Activated CD4-positive, alpha-beta T cell treated with anti-CD3 and anti-CD28 coated beads, Interleukin-2, amount 10 ng/mL, durations not matched to agents 24 days and 14 days (primary cell): ENCODE measurements around the gene SKAP1. TPM values are rescaled to one million over a fixed set of nuclear protein-coding genes. Genes with fewer than 3 reads are reported as not detected.

Source experiments
- DNase-seq: peaks from one replicate; pipeline ENCODE4 v3.0.0; 2022
- H3K27ac Mint-ChIP-seq: one replicate; pipeline ENCODE4 v1.8.0; 2022; ENCODE audit warnings: mild to moderate bottlenecking, mixed read lengths
- H3K27me3 Mint-ChIP-seq: one replicate; pipeline ENCODE4 v1.8.0; 2022; ENCODE audit warnings: mixed read lengths
- H3K36me3 Mint-ChIP-seq: one replicate; pipeline ENCODE4 v1.8.0; 2022; ENCODE audit warnings: low read depth, mild to moderate bottlenecking, mixed read lengths
- H3K4me1 Mint-ChIP-seq: one replicate; pipeline ENCODE4 v1.8.0; 2021; ENCODE audit warnings: mixed read lengths
- H3K4me3 Mint-ChIP-seq: one replicate; pipeline ENCODE4 v1.8.0; 2022; ENCODE audit warnings: mild to moderate bottlenecking, moderate library complexity, mixed read lengths
- H3K9me3 Mint-ChIP-seq: one replicate; pipeline ENCODE4 v1.8.0; 2021; ENCODE audit warnings: mixed read lengths
- intact Hi-C: fragments of 100-400 bp; cut with micrococcal nuclease; formaldehyde crosslinking; loops from one replicate; pipeline ENCODE4 v1.15.1; 2023
- total RNA-seq: library from RNA; stranded (reverse); gene quantifications from 2 replicates; pipeline ENCODE4 v1.2.3, GENCODE V29; 2022

The SKAP1 gene
- total RNA-seq, 1 donor from 2014 or later, result 59.3 TPM

DNA sequence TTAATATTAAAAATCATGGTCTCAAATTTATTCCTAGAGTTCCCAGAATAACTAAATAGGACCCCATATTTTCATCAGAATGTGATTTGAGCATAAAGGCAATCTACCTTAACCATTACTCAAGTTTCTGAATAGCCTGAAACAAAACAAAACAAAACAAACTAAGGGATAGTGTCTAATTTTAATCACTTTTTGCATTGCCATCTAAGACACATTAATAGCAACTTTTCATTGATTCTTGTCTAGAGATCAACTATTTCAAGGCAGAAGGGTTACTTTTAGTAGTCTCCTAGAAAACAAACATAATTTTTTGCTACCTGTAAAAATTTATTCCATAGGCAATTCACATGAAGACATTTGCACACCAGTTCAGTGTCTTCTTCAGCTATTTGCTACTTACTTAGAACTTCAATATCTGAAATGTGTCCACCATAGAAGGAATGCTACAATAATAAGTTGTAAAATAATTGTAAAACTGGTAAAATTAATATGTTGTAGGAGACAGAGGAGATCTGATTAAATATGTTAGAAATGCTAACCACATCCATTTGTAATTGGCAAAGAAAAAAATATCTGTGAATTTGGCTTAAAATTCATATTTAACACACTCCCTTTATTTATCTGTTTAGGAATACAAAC lies 94.7 kb downstream of the SKAP1 start:
- intact Hi-C loops, result loop anchor here (10.0 kb wide), 1 partner anchor 310 kb away; no protein-coding TSS in a partner anchor
- no peak for DNase-seq
- peaks cover 15% of the 10 kb centered on the region for H3K4me1 Mint-ChIP-seq
- H3K27me3 Mint-ChIP-seq, result no peaks in the 10 kb centered on the region
- H3K27ac Mint-ChIP-seq, result no peak overlapping the region
- no peak overlapping the region for H3K4me3 Mint-ChIP-seq
- peaks cover 14% of the 10 kb centered on the region for H3K36me3 Mint-ChIP-seq
- no peaks in the 10 kb centered on the region for H3K9me3 Mint-ChIP-seq

DNA sequence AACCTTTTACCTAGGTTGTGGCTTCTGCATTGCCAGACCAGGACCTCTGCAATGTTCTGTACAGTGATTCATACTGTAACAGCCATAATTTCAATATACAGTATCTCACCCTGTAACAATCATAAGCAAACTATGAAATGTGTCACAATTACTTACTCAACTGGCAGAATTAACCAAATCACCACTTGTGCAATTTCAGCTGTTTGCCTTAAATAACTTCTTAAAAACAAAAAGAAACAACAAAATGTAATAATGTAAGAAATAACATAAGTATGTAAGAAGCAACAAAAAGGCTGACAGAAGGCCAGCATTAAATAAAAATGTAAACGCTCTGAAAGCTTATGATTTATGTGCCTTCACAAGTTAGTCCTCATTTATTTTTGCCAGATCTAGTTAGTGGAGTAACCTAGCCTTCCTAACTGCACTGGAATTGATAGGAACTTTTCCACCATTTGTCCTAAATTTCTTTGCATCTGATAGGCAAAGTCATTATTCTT lies 96.9 kb downstream of the SKAP1 start:
- Mint-ChIP-seq H3K27ac (no peak overlapping the region), H3K9me3 (no peaks in the 10 kb centered on the region), H3K27me3 (no peaks in the 10 kb centered on the region), H3K36me3 (peaks cover 15% of the 10 kb centered on the region), H3K4me1 (peaks cover 17% of the 10 kb centered on the region), H3K4me3 (no peak overlapping the region)
- intact Hi-C loops, result loop anchor here (1.0 to 10.0 kb wide), 2 partner anchors 80 to 308 kb away; no protein-coding TSS in a partner anchor
- no peak for DNase-seq

DNA sequence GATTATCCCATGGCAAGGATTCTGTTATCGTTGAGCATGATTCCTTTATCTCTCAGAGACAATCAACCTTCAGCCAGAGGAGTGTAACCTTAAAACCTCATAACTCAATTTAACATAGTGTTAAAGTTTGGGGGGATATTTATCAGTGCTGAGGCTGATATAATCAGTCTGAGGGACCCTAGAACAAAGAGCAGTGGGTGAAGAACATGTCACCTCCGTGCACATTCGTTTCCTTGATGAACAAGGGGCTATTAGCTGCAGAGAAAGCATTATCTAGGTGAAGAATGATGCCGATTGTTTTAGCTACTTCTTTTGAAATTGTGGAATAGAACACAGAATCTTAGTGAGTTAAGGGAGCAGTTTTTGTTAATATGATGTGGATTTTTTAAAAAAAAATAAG lies 99.1 kb downstream of the SKAP1 start:
- Mint-ChIP-seq H3K27me3 (no peaks in the 10 kb centered on the region), H3K4me1 (peaks cover 13% of the 10 kb centered on the region), H3K9me3 (no peaks in the 10 kb centered on the region), H3K4me3 (no peak overlapping the region), H3K27ac (no peak overlapping the region), H3K36me3 (peaks cover 13% of the 10 kb centered on the region)
- DNase-seq, result no peak
- intact Hi-C loops, result loop anchor here (10.0 kb wide), 1 partner anchor 306 kb away; no protein-coding TSS in a partner anchor

DNA sequence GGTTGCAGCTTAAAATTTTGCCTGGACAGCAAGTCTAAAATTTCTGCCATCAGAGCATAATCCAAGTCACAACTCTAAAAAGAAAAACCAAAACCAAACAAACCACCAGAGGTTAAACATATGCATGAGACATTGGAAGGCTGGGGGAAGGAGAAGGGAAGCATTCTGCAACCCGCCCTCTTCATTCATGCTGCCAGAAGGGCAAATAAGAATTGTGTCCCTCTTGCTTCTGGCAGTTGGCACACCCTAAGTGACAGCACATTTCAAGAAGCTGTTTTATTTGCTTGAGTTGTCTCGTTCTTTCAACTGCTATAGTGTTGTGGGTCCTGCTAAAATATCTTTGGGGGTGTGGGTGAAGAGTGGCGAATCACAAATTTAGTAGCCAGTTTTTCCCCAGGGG lies 99.6 kb downstream of the SKAP1 start:
- peaks cover 12% of the 10 kb centered on the region for H3K36me3 Mint-ChIP-seq

DNA sequence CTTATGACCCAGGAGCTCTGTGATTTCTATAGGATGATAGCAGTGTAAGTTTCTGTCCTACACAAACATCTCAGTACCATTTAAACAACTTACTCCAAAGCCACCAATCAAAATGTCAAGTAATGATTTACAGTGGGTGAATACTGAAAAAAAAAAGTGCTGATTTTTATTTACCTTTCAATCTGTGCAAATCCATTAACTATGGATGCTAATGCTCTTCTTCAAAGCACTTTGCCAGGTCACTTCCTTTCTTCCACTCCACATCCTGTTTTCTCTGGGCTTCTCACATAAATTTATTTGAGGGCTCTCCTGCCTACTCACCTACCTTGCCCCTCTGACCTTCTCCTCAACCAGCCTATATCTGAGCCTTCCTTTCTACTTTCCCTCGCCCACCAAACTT lies 101.6 kb downstream of the SKAP1 start:
- Mint-ChIP-seq H3K36me3 (peaks cover 12% of the 10 kb centered on the region), H3K27ac (no peak overlapping the region), H3K27me3 (no peaks in the 10 kb centered on the region), H3K9me3 (no peaks in the 10 kb centered on the region), H3K4me1 (peaks cover 7% of the 10 kb centered on the region), H3K4me3 (no peak overlapping the region)
- DNase-seq, result no peak
- intact Hi-C loops, result no loop called here

More for the DNA sequence above, 99.6 kb downstream of the SKAP1 start:
- Mint-ChIP-seq H3K9me3 (no peaks in the 10 kb centered on the region), H3K27me3 (no peaks in the 10 kb centered on the region), H3K4me3 (no peak overlapping the region), H3K4me1 (peaks cover 12% of the 10 kb centered on the region), H3K27ac (no peak overlapping the region)
- intact Hi-C loops, result loop anchor here (10.0 kb wide), 1 partner anchor 306 kb away; no protein-coding TSS in a partner anchor
- no peak for DNase-seq

DNA sequence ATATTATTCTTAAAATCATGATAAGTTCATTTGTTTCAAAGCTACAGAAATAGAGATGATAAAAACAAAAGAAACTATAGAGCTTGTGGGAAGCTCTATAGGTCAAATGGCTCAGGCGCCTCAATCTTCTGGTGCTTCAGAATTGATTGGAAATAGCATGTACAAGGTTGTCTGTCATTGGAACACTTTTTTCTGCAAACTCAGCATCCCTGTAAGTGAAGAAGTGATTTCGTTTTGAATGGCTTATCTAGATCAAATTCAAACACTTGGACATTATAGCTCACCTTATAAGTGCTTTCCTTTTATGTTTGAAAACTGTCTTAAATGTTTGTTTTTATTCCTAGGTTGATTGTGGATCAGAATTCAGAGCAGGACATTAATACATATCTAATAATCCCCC lies 103.7 kb downstream of the SKAP1 start:
- intact Hi-C loops, result no loop called here
- Mint-ChIP-seq H3K4me3 (no peak overlapping the region), H3K4me1 (peaks cover 10% of the 10 kb centered on the region), H3K36me3 (peaks cover 11% of the 10 kb centered on the region), H3K27ac (no peak overlapping the region), H3K9me3 (no peaks in the 10 kb centered on the region), H3K27me3 (no peaks in the 10 kb centered on the region)
- no peak for DNase-seq

DNA sequence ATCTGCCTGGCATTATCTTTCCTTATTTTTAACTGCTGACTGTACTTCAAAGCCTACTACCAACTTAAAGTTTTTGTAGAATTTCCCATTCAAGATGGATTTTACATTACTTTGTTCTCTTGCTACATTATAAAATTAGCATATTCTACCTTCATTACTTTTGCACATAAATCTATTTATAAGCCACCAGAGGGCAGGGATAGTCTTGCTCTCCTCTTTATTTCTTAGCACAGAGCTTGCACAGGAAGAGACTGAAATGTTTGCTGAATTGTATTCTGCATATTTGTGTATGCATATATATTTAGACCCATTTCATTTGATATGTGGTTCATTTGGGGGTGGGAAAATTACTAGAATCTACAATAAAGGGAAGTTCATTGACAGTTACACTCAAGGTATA lies 108.0 kb downstream of the SKAP1 start:
- no peak for DNase-seq
- peaks cover 9% of the 10 kb centered on the region for H3K4me1 Mint-ChIP-seq
- no peaks in the 10 kb centered on the region for H3K27me3 Mint-ChIP-seq
- intact Hi-C loops, result no loop called here
- H3K27ac Mint-ChIP-seq, result no peak overlapping the region
- H3K36me3 Mint-ChIP-seq, result peaks cover 13% of the 10 kb centered on the region
- no peak overlapping the region for H3K4me3 Mint-ChIP-seq
- H3K9me3 Mint-ChIP-seq, result no peaks in the 10 kb centered on the region

DNA sequence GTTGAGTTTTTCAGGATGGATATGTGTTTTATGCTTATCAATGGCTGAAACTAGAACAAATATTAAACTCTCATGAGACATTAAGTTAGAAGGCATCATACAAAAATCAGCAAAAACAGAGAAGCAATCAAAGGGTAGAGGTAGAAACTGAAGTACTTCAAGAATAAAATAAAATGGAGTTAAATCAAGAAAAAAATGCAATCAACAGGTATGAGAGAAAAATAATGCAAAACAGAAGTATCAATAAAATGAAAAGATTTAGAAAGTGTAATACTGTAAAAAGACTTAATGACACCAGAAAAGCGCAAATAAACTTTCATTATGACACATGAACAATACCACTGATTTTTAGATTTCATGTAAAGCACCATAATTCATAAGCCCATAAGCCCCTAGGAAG lies 112.3 kb downstream of the SKAP1 start:
- intact Hi-C loops, result no loop called here
- Mint-ChIP-seq H3K27ac (no peak overlapping the region), H3K4me1 (peaks cover 9% of the 10 kb centered on the region), H3K9me3 (no peaks in the 10 kb centered on the region), H3K36me3 (peaks cover 15% of the 10 kb centered on the region), H3K4me3 (no peak overlapping the region), H3K27me3 (no peaks in the 10 kb centered on the region)
- no peak for DNase-seq

DNA sequence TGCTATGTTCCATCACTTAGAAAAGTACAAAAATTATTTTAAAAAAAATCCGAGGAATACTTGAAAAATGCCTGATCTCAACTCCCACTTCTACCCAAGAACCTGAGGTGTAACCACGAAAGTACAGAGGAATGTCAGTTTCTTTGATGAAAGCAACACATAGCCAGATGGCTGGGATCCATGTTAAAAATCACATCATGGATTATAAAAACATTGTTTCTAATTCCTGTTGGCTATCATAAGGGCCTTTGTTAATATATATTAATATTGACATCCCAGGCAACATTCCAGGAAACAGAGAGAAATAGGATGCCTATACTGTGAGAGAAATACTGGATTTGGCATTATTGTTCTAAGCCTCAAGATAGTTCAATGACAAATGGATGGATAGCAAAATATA lies 115.3 kb downstream of the SKAP1 start:
- no peak for DNase-seq
- Mint-ChIP-seq H3K27me3 (no peaks in the 10 kb centered on the region), H3K36me3 (peaks cover 16% of the 10 kb centered on the region), H3K4me3 (no peak overlapping the region), H3K27ac (no peak overlapping the region), H3K9me3 (no peaks in the 10 kb centered on the region), H3K4me1 (peaks cover 6% of the 10 kb centered on the region)
- intact Hi-C loops, result no loop called here

DNA sequence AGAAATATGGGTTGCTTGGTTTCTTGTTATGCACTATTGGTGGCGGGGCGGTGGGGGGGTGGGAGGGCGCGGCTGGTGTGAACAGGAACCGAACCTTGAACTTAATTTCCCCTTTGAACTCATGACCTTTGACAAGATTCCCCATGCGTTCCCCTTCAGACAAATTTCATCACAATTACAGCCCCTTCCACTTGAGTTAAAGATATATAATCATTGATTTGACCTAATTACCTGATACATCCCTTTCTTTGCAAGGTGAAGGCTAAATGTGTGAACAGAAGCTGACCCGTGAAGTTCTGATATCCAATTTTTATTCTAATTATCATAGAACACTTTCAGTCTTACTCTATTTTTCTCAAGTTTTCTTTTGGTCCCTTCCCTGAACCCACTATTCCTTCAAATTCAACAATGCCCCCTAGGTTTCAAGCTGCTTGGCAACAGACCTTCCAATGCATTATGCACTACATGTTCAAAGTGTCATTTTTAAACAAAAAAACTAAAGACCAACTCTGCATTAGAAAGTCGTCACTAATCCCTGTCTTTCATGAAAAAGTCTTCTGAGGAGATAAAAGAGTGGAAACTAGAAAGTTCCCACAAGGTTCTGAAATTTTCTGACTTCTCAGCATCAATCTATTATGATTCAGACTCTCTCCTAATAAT lies 116.8 kb downstream of the SKAP1 start:
- no peak for DNase-seq
- H3K36me3 Mint-ChIP-seq, result peaks cover 8% of the 10 kb centered on the region
- no peak overlapping the region for H3K4me3 Mint-ChIP-seq
- no peaks in the 10 kb centered on the region for H3K27me3 Mint-ChIP-seq
- H3K27ac Mint-ChIP-seq, result no peak overlapping the region
- peaks cover 6% of the 10 kb centered on the region for H3K4me1 Mint-ChIP-seq
- intact Hi-C loops, result no loop called here
- no peaks in the 10 kb centered on the region for H3K9me3 Mint-ChIP-seq

DNA sequence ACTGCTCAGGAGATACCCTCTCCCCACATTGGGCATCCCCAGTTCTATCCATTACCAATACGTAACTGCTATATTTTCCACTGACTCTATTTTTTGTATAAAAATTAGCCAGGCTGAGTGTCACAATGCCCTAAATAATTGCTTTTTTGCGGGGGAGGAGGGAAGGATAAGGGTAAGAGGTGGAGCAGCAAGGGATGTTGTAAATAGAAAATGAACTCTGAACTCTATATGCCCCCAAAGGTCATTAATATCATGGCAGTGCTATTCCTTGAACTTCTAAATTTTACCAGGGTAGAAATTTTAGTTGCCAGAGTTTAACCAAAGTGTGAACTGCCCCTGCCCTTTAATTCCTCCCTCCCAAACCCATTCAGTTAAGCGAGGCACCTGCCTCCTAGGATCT lies 118.7 kb downstream of the SKAP1 start:
- H3K36me3 Mint-ChIP-seq, result peaks cover 8% of the 10 kb centered on the region
- H3K9me3 Mint-ChIP-seq, result no peaks in the 10 kb centered on the region
- intact Hi-C loops, result no loop called here
- no peak overlapping the region for H3K4me3 Mint-ChIP-seq
- no peak for DNase-seq
- H3K4me1 Mint-ChIP-seq, result peaks cover 7% of the 10 kb centered on the region
- H3K27ac Mint-ChIP-seq, result no peak overlapping the region
- H3K27me3 Mint-ChIP-seq, result no peaks in the 10 kb centered on the region

DNA sequence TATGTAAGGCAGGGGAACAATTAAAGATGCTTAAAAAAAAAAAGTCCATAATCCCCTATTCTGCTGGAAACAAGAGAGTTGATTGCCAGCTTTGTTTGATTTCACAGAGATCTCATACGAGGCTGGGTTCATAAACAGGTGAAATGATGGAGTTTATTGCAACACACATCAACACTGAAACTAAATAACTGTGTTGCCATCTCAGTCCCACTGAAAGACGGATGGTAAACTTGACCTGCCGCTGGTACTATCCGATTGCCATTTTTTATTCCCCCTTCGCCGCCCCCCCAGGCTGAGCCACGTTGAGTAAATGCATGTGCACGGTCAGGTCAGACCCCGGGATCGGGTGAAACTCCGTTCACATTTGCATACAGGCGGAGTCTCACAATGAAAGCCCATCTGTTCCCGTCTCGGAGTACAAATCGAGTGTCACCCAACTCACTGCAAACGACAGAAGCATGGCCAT lies 119.2 kb downstream of the SKAP1 start:
- Mint-ChIP-seq H3K4me1 (peaks cover 10% of the 10 kb centered on the region), H3K27me3 (no peaks in the 10 kb centered on the region), H3K9me3 (no peaks in the 10 kb centered on the region), H3K36me3 (peaks cover 10% of the 10 kb centered on the region), H3K27ac (no peak overlapping the region), H3K4me3 (no peak overlapping the region)
- no peak for DNase-seq
- intact Hi-C loops, result no loop called here

DNA sequence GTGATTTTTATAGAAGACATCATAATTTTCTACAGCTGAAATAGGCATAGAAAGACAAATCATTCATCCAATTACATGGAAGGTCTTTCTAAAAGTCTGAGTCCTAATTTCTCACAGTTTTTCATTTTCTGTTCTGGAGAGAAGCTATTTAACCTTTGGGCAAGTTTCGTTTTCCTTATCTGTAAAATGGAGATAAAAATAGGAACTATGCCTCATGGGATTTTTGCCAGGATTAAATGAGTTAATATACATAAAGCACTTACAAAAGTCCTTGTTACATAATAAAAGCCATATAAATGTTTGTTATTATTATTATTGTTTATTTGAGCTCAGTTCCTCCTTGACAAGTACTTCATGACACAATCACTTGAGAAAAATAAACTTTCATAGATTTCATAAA lies 121.4 kb downstream of the SKAP1 start:
- no peaks in the 10 kb centered on the region for H3K27me3 Mint-ChIP-seq
- no peak for DNase-seq
- intact Hi-C loops, result loop anchor here (10.0 kb wide), 1 partner anchor 286 kb away; the partner anchor contains the start of genes HOXB3 and HOXB5
- H3K27ac Mint-ChIP-seq, result no peak overlapping the region
- no peak overlapping the region for H3K4me3 Mint-ChIP-seq
- no peaks in the 10 kb centered on the region for H3K9me3 Mint-ChIP-seq
- peaks cover 13% of the 10 kb centered on the region for H3K36me3 Mint-ChIP-seq
- H3K4me1 Mint-ChIP-seq, result peaks cover 13% of the 10 kb centered on the region

DNA sequence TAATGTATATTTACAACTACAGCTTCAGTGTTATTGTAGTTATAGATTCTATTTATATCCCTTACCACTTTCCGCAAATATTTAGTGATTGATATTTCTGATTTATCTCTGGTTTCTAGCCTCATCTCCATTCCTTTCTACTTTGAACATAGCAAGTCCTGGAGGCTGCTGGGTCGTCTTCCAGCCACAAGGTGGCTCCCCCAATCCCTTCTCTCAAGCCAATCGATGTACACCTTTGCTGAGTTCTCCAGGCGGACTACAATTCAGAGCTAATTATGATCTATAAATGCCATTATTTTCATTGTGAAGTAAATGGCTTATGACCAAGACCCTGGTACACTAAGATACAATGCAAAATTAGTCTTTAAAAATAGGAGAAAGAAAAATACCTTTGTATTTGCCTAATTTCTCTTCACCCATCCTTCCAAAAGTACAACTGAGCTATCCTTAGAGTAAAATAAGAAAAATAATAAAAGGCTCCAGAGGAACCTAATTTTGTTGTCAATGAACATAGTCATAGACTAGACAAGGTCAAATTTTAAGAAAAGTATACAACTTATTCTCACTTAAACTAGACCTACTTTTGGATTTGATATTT lies 122.1 kb downstream of the SKAP1 start:
- H3K27me3 Mint-ChIP-seq, result no peaks in the 10 kb centered on the region
- peaks cover 13% of the 10 kb centered on the region for H3K36me3 Mint-ChIP-seq
- peak; percentile 82 for DNase-seq
- H3K4me1 Mint-ChIP-seq, result peaks cover 13% of the 10 kb centered on the region
- no peak overlapping the region for H3K4me3 Mint-ChIP-seq
- intact Hi-C loops, result loop anchor here (10.0 kb wide), 1 partner anchor 287 kb away; the partner anchor contains the start of genes HOXB3 and HOXB5
- no peak overlapping the region for H3K27ac Mint-ChIP-seq
- no peaks in the 10 kb centered on the region for H3K9me3 Mint-ChIP-seq
